ENCODE data around the gene CRIP3. TPM values are rescaled to one million over a fixed set of nuclear protein-coding genes. Genes with fewer than 3 reads are reported as not detected.
A peak's percentile ranks its signal among the peaks of the same experiment; 100 is the strongest.

The CRIP3 gene
- total and polyA plus RNA-seq, 10 of the 15 experiments (the other 5 are each of a cell fraction or from before 2014, with no cell fraction given), result 1.5 to 9.2 (median 2.2) TPM

GRCh38 chr6:43275801-43276576 is 32.6 kb downstream of the CRIP3 start (continued):
- no peak for TF ChIP-seq CUX1 (IDR thresholded peaks at IDR 0.05; ENCODE audit: insufficient replicate concordance, low read depth, low read length)
- no peak for TF ChIP-seq ZBED1 (IDR thresholded peaks at IDR 0.05; ENCODE audit: borderline replicate concordance)
- no peak for TF ChIP-seq YY1 (IDR thresholded peaks at IDR 0.05; ENCODE audit: low read depth, low read length)
- no peak for TF ChIP-seq SUPT20H (IDR thresholded peaks at IDR 0.05; ENCODE audit: borderline replicate concordance, control insufficient read depth, low read depth, low read length)
- TF ChIP-seq NFXL1 (IDR thresholded peaks at IDR 0.05; ENCODE audit: borderline replicate concordance), result no peak
- TF ChIP-seq, protein P1, sequence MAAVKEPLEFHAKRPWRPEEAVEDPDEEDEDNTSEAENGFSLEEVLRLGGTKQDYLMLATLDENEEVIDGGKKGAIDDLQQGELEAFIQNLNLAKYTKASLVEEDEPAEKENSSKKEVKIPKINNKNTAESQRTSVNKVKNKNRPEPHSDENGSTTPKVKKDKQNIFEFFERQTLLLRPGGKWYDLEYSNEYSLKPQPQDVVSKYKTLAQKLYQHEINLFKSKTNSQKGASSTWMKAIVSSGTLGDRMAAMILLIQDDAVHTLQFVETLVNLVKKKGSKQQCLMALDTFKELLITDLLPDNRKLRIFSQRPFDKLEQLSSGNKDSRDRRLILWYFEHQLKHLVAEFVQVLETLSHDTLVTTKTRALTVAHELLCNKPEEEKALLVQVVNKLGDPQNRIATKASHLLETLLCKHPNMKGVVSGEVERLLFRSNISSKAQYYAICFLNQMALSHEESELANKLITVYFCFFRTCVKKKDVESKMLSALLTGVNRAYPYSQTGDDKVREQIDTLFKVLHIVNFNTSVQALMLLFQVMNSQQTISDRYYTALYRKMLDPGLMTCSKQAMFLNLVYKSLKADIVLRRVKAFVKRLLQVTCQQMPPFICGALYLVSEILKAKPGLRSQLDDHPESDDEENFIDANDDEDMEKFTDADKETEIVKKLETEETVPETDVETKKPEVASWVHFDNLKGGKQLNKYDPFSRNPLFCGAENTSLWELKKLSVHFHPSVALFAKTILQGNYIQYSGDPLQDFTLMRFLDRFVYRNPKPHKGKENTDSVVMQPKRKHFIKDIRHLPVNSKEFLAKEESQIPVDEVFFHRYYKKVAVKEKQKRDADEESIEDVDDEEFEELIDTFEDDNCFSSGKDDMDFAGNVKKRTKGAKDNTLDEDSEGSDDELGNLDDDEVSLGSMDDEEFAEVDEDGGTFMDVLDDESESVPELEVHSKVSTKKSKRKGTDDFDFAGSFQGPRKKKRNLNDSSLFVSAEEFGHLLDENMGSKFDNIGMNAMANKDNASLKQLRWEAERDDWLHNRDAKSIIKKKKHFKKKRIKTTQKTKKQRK (IDR thresholded peaks at IDR 0.05; ENCODE audit: low read depth, low read length), result no peak
- no peak for TF ChIP-seq JUND (IDR thresholded peaks at IDR 0.05; ENCODE audit: low read depth, low read length)
- peak; percentile 51; the same call in 1 of the 2 replicates for TF ChIP-seq ZNF384 (IDR thresholded peaks at IDR 0.05; ENCODE audit: borderline replicate concordance, low read depth, low read length)
- TF ChIP-seq, protein P2, sequence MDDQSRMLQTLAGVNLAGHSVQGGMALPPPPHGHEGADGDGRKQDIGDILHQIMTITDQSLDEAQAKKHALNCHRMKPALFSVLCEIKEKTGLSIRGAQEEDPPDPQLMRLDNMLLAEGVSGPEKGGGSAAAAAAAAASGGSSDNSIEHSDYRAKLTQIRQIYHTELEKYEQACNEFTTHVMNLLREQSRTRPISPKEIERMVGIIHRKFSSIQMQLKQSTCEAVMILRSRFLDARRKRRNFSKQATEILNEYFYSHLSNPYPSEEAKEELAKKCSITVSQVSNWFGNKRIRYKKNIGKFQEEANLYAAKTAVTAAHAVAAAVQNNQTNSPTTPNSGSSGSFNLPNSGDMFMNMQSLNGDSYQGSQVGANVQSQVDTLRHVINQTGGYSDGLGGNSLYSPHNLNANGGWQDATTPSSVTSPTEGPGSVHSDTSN (IDR thresholded peaks at IDR 0.05; ENCODE audit: insufficient replicate concordance, low read depth, low read length), result no peak
- no peak for TF ChIP-seq CBX5 (IDR thresholded peaks at IDR 0.05; ENCODE audit: low read depth)
- TF ChIP-seq HDAC2 (IDR thresholded peaks at IDR 0.05), result no peak
- no peak for TF ChIP-seq NFYA (IDR thresholded peaks at IDR 0.05; ENCODE audit: borderline replicate concordance, low read depth, low read length)
- no peak for TF ChIP-seq FOXM1 (IDR thresholded peaks at IDR 0.05; ENCODE audit: low read depth, low read length)
- no peak for TF ChIP-seq PAX8 (IDR thresholded peaks at IDR 0.05)
- no peak for TF ChIP-seq STAT3 (IDR thresholded peaks at IDR 0.05; ENCODE audit: low read depth, low read length)
- no peak for TF ChIP-seq USF1 (IDR thresholded peaks at IDR 0.05; ENCODE audit: borderline replicate concordance, extremely low read length, insufficient read depth, low read depth, low read length)
- TF ChIP-seq SMARCA5 (IDR thresholded peaks at IDR 0.05), result no peak
